IPS-15b (cell line): ENCODE data around the gene CNPY3.
"Not testable (repeated sequence)": the region's sequence is repeated elsewhere in the genome, so short reads cannot be mapped to it uniquely, and the experiment has no call there.

Source experiments
- H3K27me3 ChIP-seq: one replicate; pipeline ENCODE4 v1.6.1; 2013; ENCODE audit warnings: low read length; ENCODE audit not compliant: control insufficient read depth, insufficient read depth
- H3K36me3 ChIP-seq: one replicate; pipeline ENCODE4 v1.6.1; 2013; ENCODE audit warnings: low read length; ENCODE audit not compliant: control insufficient read depth, insufficient read depth
- H3K4me1 ChIP-seq: one replicate; pipeline ENCODE4 v1.6.1; 2013; ENCODE audit warnings: mild to moderate bottlenecking, low read length; ENCODE audit not compliant: control insufficient read depth, insufficient read depth
- H3K4me3 ChIP-seq: one replicate; pipeline ENCODE4 v1.5.1; 2013; ENCODE audit warnings: low read depth, low read length
- H3K9ac ChIP-seq: one replicate; pipeline ENCODE4 v1.6.1; 2013; ENCODE audit warnings: low read depth, mild to moderate bottlenecking, low read length
- H3K9me3 ChIP-seq: one replicate; pipeline ENCODE4 v1.6.1; 2013; ENCODE audit warnings: mild to moderate bottlenecking, low read length; ENCODE audit not compliant: control insufficient read depth, insufficient read depth

CNPY3 gene

GRCh38 chr6:42898891-42899361 is 30.4 kb upstream of the CNPY3 start:
- no peaks in the 10 kb centered on the region for H3K36me3 ChIP-seq
- no peak overlapping the region for H3K9ac ChIP-seq
- peaks cover 9% of the 10 kb centered on the region for H3K4me1 ChIP-seq
- H3K4me3 ChIP-seq, result no peak overlapping the region
- no peaks in the 10 kb centered on the region for H3K9me3 ChIP-seq
- H3K27me3 ChIP-seq, result no peaks in the 10 kb centered on the region

DNA sequence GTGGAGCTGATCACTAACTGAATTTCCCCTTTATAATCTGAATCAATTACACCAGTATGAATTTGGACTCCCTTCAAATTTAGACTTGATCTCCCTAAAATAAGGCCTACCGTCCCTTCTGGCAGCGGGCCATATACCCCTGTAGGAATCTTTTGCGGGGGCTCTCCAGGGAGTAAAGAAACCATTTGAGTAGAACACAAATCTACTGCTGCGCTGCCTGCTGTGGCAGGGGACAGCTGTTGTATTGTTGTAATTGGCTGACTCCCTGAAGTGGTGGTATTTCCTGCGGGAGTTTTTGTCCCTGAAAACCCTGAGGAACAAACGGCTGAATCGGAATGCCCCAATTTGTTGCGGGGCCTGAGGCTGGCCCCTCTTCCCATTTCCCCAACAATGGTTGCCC is 29.4 kb upstream of the CNPY3 start:
- no peak overlapping the region for H3K4me3 ChIP-seq
- H3K9me3 ChIP-seq, result no peaks in the 10 kb centered on the region
- H3K27me3 ChIP-seq, result no peaks in the 10 kb centered on the region
- H3K4me1 ChIP-seq, result peaks cover 9% of the 10 kb centered on the region
- no peak overlapping the region for H3K9ac ChIP-seq
- H3K36me3 ChIP-seq, result no peaks in the 10 kb centered on the region

GRCh38 chr6:42901538-42901957 is 27.7 kb upstream of the CNPY3 start:
- Histone ChIP-seq H3K4me3 (peak overlapping the region; percentile 16), H3K4me1 (peaks cover 9% of the 10 kb centered on the region), H3K36me3 (no peaks in the 10 kb centered on the region), H3K27me3 (no peaks in the 10 kb centered on the region), H3K9me3 (no peaks in the 10 kb centered on the region), H3K9ac (no peak overlapping the region)

DNA sequence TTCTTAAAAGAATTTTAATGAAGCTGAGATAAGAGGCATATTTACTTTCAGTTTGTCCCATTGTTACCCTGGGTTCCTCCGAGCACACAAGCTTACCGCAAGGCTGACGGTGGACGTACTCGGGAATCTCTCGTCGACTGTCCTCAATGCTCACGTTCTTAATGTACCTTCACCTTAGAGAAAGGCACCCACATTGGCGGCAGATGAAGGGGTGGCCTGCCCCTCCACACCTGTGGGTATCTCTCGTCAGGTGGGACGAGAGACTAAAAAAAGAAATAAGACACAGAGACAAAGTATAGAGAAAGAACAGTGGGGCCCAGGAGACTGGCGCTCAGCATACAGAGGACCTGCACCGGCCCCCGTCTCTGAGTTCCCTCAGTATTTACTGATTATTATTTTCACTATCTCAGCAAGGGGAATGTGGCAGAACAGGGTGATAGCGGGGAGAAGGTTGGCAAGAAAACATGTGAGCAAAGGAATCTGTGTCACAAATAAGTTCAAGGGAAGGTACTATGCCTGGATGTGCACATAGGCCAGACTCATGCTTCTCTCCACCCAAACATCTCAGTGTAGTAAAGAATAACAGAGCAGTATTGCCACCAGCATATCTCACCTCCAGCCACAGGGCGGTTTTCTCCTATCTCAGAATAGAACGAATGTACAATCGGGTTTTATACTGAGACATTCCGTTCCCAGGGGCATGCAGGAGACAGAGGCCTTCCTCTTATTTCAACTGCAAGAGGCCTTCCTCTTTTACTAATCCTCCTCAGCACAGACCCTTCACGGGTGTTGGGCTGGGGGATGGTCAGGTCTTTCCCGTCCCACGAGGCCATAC is 26.6 kb upstream of the CNPY3 start:
- not testable (repeated sequence) for H3K36me3 ChIP-seq, H3K9ac ChIP-seq, H3K9me3 ChIP-seq, H3K4me1 ChIP-seq, H3K4me3 ChIP-seq, H3K27me3 ChIP-seq

- H3K4me1 ChIP-seq, result peaks cover 2% of the 10 kb centered on the region
- no peaks in the 10 kb centered on the region for H3K36me3 ChIP-seq
- no peak overlapping the region for H3K4me3 ChIP-seq
- no peak overlapping the region for H3K9ac ChIP-seq
- no peaks in the 10 kb centered on the region for H3K9me3 ChIP-seq
- H3K27me3 ChIP-seq, result no peaks in the 10 kb centered on the region
Measured at GRCh38 chr6:42904467-42904866, 24.8 kb upstream of the CNPY3 start.

GRCh38 chr6:42907336-42907735 is 21.9 kb upstream of the CNPY3 start:
- no peak overlapping the region for H3K4me3 ChIP-seq
- no peaks in the 10 kb centered on the region for H3K36me3 ChIP-seq
- H3K27me3 ChIP-seq, result no peaks in the 10 kb centered on the region
- H3K4me1 ChIP-seq, result no peaks in the 10 kb centered on the region
- peak overlapping the region; percentile 37 for H3K9ac ChIP-seq
- no peaks in the 10 kb centered on the region for H3K9me3 ChIP-seq

GRCh38 chr6:42909835-42910234 is 19.4 kb upstream of the CNPY3 start:
- Histone ChIP-seq H3K4me3 (no peak overlapping the region), H3K27me3 (no peaks in the 10 kb centered on the region), H3K9me3 (no peaks in the 10 kb centered on the region), H3K4me1 (no peaks in the 10 kb centered on the region), H3K9ac (no peak overlapping the region), H3K36me3 (no peaks in the 10 kb centered on the region)

- H3K36me3 ChIP-seq, result no peaks in the 10 kb centered on the region
Measured at GRCh38 chr6:42911171-42912021, 17.9 kb upstream of the CNPY3 start.

DNA sequence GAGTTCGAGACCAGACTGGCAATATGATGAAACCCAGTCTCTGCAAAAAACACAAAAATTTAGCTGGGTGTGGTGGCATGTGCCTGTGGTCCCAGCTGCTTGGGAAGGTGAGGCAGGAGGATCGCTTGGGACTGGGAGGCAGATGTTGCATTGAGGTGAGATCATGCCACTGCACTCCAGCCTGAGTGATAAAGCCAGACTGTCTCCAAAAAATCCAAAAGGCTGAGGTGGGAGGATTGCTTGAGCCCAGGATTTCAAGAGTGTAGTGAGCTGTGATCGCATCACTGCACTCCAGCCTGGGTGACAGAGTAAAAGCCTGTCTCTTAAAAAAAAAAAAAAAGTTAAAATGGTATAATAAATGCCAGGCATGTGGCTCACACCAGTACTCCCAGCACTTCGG is 14.7 kb upstream of the CNPY3 start:
- H3K9ac ChIP-seq, result no peak overlapping the region
- no peaks in the 10 kb centered on the region for H3K4me1 ChIP-seq
- no peak overlapping the region for H3K4me3 ChIP-seq
- H3K36me3 ChIP-seq, result no peaks in the 10 kb centered on the region
- no peaks in the 10 kb centered on the region for H3K9me3 ChIP-seq
- H3K27me3 ChIP-seq, result no peaks in the 10 kb centered on the region

More at GRCh38 chr6:42911171-42912021, 17.9 kb upstream of the CNPY3 start:
- Histone ChIP-seq H3K9ac (peak overlapping the region; percentile 79), H3K27me3 (no peaks in the 10 kb centered on the region), H3K4me3 (peak overlapping the region; percentile 91), H3K9me3 (no peaks in the 10 kb centered on the region), H3K4me1 (no peaks in the 10 kb centered on the region)

GRCh38 chr6:42915732-42916131 is 13.5 kb upstream of the CNPY3 start, which contains the start of gene PTCRA:
Gene PTCRA, plus strand, starts transcription at chr6:42916053. Its CDS starts 17 bp downstream, at chr6:42916070.
- Histone ChIP-seq H3K9ac (no peak within 1 kb of the TSS), H3K36me3 (no peaks in the 10 kb centered on the region), H3K4me3 (no peak within 1 kb of the TSS), H3K27me3 (no peaks in the 10 kb centered on the region), H3K9me3 (no peaks in the 10 kb centered on the region), H3K4me1 (no peaks in the 10 kb centered on the region)

DNA sequence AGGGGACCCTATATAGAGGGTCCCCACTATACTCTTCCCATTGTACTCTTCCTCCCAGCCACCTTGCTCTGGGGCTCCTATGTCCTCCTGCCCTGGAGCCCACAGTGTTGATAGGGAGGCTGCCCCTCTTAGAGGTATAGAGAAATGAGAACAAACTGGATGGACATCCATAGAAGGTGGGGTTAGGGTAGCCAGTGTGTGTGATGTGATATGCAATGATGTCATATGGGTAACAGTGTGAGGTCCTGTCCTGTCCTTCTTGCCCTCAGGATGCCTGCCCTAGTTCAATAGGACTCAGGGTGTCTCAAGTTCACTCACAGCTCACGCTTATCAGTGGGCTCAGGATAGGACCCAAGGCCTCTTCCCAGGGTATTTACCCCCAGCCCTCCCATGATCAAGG is 13.0 kb upstream of the CNPY3 start:
- H3K9me3 ChIP-seq, result no peaks in the 10 kb centered on the region
- no peaks in the 10 kb centered on the region for H3K27me3 ChIP-seq
- H3K4me3 ChIP-seq, result no peak overlapping the region
- no peak overlapping the region for H3K9ac ChIP-seq
- H3K4me1 ChIP-seq, result no peaks in the 10 kb centered on the region
- H3K36me3 ChIP-seq, result no peaks in the 10 kb centered on the region
